GM21786 (cell line): ENCODE measurements around the gene CTRB1.

Experiments used
- ATAC-seq: cut with Tn5 transposase; IDR thresholded peaks from one replicate; pipeline ENCODE4 v1.9.1; 2021; ENCODE audit not compliant: unreplicated experiment

Gene CTRB1

DNA sequence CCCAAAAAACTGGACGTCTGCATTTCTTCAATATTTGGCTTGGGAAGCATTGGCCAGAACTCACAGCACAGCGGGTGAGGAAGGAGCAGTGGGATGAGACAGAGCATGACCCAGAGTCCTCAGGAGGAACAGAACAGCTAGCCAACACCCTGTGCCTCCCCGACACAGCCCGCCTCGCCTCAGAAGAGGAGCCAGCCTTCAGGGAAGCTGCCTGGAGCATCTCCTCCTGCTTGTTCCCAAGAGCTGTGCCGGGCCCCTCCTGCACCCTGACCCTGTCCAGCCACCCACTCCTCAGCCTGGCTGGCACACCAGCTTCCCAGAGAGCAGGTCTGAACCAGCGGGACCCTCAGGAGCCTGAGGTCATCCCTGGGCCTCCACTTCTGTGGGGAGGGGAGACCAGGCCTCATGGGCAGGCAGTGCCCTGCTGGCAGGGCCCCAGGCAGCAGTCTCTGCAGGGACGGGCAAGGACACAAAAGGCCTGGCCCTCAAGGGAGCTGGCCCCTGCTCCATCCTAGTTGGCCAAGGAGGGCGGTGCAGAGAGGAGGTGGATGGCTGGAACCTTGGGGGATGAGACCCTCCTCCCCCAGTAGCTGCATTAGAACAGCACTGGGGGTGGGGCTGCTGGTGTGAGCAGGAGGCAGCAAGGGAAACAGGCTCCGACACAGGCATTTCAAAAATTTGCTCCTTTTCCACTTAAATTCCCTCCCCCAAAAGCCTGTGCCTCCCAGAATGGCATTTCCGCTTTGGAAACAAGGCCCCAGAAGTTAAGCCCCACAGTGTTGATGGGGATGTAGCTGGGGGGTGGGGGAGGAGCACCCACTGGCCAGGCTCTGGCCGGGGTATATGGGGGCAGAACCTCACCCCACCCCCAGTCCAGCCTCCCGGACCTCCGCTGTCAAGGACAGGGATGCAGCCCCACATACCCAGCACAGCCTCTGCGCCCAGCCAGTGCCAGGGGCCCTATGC is 34.4 kb downstream of the CTRB1 start:
- no peak for ATAC-seq

DNA sequence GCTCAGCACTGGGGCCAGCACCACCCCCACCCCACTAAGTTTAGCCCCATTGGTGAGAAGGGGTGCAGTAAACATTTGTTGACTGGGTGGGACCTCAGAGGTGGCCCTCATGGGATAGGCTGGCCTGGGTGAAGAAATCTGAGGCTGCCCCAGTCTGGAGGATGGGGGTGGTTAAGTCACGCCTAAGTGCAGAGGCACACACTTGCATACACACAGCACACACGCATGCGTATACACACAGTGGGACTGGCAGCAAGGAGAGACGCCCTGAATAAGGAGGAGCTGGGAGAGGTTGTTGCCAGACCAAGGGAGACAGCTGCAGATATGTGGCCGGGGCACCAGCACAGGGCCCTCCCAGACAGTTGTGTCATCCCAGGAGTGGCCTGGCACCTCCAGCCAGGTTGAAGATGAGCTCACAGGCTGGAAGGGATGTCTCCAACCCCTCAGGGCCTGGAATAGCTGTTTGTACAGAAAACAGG is 35.6 kb downstream of the CTRB1 start:
- no peak for ATAC-seq

- ATAC-seq = no peak
These were observed 37.3 kb downstream of the CTRB1 start for GRCh38 chr16:75256059-75256571.

DNA sequence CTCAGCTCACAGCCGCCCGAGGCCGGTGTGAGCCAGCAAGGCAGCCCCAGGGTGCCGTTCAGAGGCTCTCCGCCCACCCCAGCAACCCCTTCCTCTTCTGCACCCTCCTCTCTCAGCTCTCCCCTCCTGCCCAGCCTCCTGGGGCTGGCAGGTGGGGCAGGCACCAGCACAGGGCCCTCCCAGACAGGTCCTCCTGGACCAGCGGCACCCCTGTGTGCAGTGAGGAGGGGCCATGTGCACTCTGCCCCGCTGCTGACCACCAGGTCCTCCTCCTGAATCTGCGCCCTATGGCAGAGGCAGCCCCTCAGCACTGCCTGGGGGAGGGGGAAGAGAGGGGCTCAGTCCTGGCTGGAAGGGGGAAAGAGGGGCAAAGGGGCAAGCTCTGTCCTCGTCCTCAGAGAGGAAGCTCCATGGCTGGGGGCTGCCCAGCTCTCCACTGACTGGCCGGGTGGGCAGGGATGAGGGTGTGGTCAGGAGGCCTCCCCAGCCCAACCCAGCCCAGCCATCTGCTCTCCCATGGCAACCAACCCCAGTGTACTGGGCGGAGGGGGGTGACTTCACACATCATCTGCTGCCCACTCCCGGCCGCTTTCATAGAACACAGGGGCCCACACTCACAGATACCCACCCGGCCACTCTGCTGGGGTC is 38.0 kb downstream of the CTRB1 start:
- no peak for ATAC-seq

- no peak for ATAC-seq
These were observed 39.4 kb downstream of the CTRB1 start for GRCh38 chr16:75257886-75258806.

GRCh38 chr16:75258807-75259141 is 40.0 kb downstream of the CTRB1 start:
- ATAC-seq = no peak

GRCh38 chr16:75260851-75261589 is 42.2 kb downstream of the CTRB1 start:
- ATAC-seq = no peak

- no peak for ATAC-seq
These were observed 42.8 kb downstream of the CTRB1 start for GRCh38 chr16:75261590-75262078.

- ATAC-seq = no peak
These were observed 43.5 kb downstream of the CTRB1 start for GRCh38 chr16:75262104-75262799.

GRCh38 chr16:75262800-75263127 is 44.0 kb downstream of the CTRB1 start:
- no peak for ATAC-seq

DNA sequence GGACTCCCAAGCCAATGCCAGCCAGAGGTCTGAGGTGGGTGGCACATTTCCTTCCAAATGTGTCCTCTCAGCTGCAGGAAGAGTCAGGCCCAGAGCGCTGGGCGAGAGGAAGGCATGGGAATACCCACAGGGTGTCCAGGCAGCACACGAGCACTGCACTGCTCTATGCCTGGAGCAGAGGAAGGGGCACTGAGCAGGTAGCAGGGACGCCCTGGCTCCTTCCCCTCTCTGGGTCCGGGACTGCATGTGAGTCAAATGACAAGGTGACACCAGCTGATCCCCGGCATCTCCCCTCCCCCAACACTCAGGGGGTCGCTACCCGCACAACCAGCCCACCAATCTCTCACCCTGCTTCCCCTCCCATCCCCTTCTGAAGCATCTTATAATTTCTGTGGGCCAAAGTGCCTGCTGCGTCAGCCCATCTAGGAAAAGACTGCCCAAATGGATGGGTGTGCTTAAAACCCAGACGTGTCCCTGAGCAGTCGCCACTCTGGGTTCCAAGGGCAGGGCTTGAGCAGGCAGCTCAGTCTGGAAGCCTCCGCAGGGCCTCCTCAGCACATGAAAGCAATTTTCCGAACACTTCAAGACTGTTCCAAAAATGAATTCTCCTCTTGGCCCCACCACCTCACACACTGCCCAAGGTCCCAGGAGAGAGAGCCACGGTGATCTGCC is 44.6 kb downstream of the CTRB1 start:
- ATAC-seq = no peak

GRCh38 chr16:75263963-75264445 is 45.2 kb downstream of the CTRB1 start:
- no peak for ATAC-seq

- no peak for ATAC-seq
These were observed 45.7 kb downstream of the CTRB1 start for GRCh38 chr16:75264457-75264998.

DNA sequence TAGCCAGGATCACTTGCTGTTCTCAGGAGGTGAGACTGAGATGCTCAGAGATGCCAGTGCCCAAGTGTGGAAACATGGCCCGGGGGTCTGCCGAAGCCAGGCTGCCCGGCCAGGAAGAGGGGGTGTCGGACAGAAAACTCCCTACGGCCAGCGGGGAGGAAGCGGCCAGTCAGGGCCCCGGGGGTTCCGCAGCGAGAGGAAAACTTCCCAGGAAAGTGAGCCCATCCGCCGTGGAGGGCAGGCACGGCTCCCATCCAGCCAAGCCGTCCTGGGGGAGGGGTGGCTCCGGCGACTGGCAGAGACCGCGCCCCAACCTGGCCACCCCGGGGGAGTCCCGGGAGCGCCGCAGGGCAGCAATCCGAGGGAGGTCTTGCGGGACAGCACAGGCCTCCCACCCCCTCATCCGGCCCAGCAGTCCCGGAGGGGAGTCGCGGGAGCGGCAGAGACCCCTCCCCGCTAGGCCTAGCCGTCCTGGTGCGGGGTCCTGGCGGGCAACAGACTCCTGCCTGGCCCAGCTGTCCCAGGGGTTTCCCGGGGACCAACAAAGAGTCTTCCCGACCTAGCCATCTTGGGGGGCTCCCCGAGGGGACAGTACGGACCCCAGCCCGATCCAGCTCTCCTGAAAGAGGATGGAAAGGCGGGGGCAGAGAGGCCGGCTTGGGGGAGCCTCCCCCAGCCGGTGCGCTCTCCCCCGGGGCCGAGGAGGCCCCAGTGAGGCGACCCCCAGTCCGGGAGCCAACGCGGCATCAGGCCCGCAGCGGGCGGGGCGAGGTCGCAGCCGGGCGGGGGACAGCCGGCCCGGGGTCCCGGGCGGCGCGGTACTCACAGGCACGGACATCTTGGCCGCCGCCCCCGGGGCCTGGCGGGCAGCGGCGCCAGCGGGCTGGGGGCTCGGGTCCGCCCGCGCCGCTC is 46.5 kb downstream of the CTRB1 start:
- ATAC-seq = peak; percentile 26

GRCh38 chr16:75265911-75266701 is 47.3 kb downstream of the CTRB1 start:
- ATAC-seq = peak; percentile 57

DNA sequence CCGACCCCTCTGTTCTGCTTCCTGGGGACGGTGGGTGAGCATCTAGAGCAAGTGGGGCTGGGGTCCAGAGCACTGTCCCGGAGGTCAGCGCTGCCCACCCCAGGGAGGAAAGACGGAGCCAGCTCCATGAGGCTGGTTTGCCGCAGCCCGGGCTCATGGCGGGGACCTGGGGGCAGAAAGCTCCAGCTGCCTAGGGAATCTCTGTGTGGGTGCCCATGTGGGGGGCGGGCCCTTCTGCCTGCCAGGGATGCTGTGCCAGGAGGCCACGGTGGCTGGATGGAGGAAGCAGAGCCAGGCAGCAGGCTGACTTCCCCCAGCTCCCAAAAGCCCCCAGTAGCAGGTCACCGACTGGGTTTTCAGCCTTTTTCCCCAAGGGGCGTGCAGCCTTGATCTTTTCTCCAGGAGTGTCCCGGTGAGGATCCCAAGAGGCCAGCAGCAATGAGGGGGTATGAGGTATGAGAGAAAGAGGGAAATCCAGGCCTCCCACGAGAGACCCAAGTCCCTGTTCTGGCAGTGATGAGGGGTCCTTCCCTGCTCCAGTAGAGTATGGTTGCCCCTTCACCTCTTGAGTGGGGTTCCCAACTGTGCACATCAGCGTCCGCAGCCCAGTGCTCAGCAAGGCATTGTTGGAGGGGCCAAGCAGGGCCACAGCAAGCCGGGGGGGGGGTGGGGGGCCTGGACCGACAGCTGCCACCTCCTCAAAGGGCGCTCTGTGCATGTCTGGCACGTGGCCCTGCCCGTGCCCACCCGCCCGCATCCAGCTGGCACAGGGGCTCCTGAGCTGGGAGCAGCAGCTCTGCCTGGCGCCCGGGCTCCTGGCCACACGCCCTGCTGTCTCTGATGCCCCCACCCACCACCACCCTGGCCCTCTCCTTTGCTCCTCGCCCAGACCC is 48.2 kb downstream of the CTRB1 start:
- no peak for ATAC-seq
